Measurements from ENCODE around the gene CFAP61.

The CFAP61 gene

DNA sequence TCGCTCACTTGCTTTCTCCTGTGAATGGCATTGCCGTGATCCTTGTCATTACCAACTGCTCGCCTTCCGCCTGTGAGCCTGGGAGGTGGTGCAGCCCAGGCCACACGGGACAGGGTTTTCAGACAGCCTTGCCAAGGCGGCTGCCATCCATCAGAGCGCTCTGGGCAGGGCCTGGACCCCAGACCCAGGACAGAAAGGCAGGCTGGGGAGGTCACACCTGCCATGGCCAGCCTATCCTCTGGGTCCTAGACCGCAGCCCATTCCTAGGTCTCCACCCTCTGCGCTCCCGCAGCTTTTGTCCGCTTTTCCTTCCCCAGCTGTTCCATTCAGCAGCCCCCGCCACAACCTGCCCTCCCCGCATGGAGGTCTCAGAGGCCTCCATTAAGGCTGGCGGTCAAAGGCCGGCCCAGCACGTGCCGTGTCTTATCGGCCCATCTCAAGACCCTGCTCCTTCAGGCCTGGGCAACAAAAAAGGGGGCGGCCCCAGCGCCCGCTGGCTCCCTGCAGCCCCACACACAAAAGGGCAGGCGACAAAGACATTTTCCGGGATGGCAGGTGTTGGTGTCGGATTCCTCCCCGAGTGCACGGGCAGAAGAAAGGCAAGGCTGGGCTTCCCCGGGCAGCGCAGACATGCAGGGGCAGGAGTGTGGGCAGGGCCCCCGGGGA lies 343.7 kb downstream of the CFAP61 start:
- TF ChIP-seq, protein P1, sequence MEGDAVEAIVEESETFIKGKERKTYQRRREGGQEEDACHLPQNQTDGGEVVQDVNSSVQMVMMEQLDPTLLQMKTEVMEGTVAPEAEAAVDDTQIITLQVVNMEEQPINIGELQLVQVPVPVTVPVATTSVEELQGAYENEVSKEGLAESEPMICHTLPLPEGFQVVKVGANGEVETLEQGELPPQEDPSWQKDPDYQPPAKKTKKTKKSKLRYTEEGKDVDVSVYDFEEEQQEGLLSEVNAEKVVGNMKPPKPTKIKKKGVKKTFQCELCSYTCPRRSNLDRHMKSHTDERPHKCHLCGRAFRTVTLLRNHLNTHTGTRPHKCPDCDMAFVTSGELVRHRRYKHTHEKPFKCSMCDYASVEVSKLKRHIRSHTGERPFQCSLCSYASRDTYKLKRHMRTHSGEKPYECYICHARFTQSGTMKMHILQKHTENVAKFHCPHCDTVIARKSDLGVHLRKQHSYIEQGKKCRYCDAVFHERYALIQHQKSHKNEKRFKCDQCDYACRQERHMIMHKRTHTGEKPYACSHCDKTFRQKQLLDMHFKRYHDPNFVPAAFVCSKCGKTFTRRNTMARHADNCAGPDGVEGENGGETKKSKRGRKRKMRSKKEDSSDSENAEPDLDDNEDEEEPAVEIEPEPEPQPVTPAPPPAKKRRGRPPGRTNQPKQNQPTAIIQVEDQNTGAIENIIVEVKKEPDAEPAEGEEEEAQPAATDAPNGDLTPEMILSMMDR (IDR thresholded peaks at IDR 0.05; ENCODE audit: borderline replicate concordance, insufficient read depth, low read depth, low read length) = no peak
- no peak overlapping the region for H3K4me3 ChIP-seq (ENCODE audit: low read depth, low read length)

- TF ChIP-seq, protein P1 (IDR thresholded peaks at IDR 0.05; ENCODE audit: borderline replicate concordance, insufficient read depth, low read depth, low read length) = no peak
- no peak overlapping the region for H3K4me3 ChIP-seq (ENCODE audit: low read depth, low read length)
These were observed 344.5 kb downstream of the CFAP61 start for GRCh38 chr20:20396794-20397193.

DNA sequence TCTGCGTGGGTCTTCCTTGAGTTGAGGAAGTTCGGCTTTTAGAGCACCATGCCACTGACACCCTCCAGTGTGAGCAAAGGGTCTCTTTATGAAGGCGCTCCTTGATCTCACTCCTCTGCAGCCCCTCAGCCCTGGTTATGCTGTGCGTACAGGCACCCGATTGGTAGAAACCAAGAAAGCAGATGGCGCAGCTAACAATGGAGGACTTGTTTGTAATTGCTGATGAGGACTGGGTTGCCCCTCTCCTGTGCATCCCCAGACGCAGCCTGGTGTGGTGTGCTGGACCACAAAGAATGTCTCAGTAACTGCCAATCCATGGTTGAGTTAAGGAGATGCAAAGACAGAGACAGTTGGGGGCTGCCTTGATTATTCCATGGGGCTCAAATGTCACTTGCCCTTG lies 345.8 kb downstream of the CFAP61 start:
- no peak overlapping the region for H3K4me3 ChIP-seq (ENCODE audit: low read depth, low read length)
- TF ChIP-seq, protein P1 (IDR thresholded peaks at IDR 0.05; ENCODE audit: borderline replicate concordance, insufficient read depth, low read depth, low read length) = no peak

GRCh38 chr20:20399531-20400500 lies 347.5 kb downstream of the CFAP61 start:
- TF ChIP-seq, protein P1 (IDR thresholded peaks at IDR 0.05; ENCODE audit: borderline replicate concordance, insufficient read depth, low read depth, low read length) = no peak
- H3K4me3 ChIP-seq (ENCODE audit: low read depth, low read length) = no peak overlapping the region

DNA sequence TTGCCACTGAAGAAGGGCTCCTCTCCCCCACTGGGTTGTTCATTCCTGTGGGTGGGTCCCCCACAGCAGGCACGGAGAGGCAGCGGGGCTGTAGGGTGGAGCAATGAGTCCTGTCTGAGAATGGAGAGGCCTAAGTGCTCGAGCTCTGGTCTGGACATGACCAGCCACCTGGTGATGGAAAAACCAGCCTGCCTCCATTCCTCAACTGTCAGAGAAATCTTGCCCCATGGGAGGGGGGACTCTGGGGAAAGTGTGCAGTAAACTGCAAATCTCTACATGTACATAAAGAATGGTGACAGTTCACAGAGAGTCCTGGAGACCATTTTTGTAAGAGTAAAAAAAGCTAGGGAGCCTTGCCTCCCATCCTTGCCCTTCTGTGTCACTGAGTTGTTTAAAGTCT lies 349.7 kb downstream of the CFAP61 start:
- TF ChIP-seq, protein P1 (IDR thresholded peaks at IDR 0.05; ENCODE audit: borderline replicate concordance, insufficient read depth, low read depth, low read length) = no peak
- no peak overlapping the region for H3K4me3 ChIP-seq (ENCODE audit: low read depth, low read length)

GRCh38 chr20:20404633-20405032 lies 352.3 kb downstream of the CFAP61 start:
- H3K4me3 ChIP-seq (ENCODE audit: low read depth, low read length) = no peak overlapping the region
- TF ChIP-seq, protein P1 (IDR thresholded peaks at IDR 0.05; ENCODE audit: borderline replicate concordance, insufficient read depth, low read depth, low read length) = no peak
